Measurements from ENCODE around the gene OPTN. TPM values are rescaled to one million over a fixed set of nuclear protein-coding genes. Genes with fewer than 3 reads are reported as not detected.
A peak's percentile ranks its signal among the peaks of the same experiment; 100 is the strongest.
"Not testable (repeated sequence)": the region's sequence is repeated elsewhere in the genome, so short reads cannot be mapped to it uniquely, and the experiment has no call there.

The OPTN gene
- total RNA-seq, 1 experiment from 2014 or later, result 52.0 TPM

- no peaks in the 10 kb centered on the region for H3K36me3 ChIP-seq
- H3K9me3 ChIP-seq (replicated peaks), result peaks cover 5% of the 10 kb centered on the region
- no peak overlapping the region for H3K4me3 ChIP-seq
- H3K27me3 ChIP-seq (replicated peaks), result no peaks in the 10 kb centered on the region
- H3K27ac ChIP-seq, result peak overlapping the region; percentile 58; the same call in 1 of the 2 replicates
- peaks cover 2% of the 10 kb centered on the region; the same call in 1 of the 2 replicates for H3K4me1 ChIP-seq (replicated peaks)
- peak; percentile 55 for DNase-seq (ENCODE audit: low read depth in 1 of 2, low spot score in 2 of 2)
Measured at GRCh38 chr10:13078912-13079775, 20.8 kb upstream of the OPTN start.

DNA sequence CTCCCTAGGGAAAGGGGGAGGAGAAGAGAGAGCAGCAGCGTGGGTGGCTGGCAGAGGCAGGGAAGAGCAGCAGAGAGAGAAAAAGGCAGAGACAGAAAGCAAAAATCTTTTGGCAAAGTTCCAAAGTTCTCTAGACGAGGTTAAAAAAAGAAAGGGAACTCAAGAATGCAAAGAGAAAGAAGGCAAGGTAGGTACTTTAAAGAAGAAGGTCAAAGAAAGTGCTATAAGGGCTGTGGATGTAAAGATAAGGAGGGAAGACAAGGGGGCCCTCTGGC lies 20.2 kb upstream of the OPTN start:
- no peak for DNase-seq (ENCODE audit: low read depth in 1 of 2, low spot score in 2 of 2)
- H3K36me3 ChIP-seq, result no peaks in the 10 kb centered on the region
- H3K4me3 ChIP-seq, result no peak overlapping the region
- H3K27me3 ChIP-seq (replicated peaks), result no peaks in the 10 kb centered on the region
- H3K4me1 ChIP-seq (replicated peaks), result peaks cover 2% of the 10 kb centered on the region; the same call in 1 of the 2 replicates
- peak overlapping the region; percentile 58; the same call in 1 of the 2 replicates for H3K27ac ChIP-seq
- H3K9me3 ChIP-seq (replicated peaks), result peaks cover 9% of the 10 kb centered on the region

GRCh38 chr10:13080643-13081042 lies 19.3 kb upstream of the OPTN start:
- no peak overlapping the region for H3K4me3 ChIP-seq
- peaks cover 11% of the 10 kb centered on the region for H3K9me3 ChIP-seq (replicated peaks)
- H3K27ac ChIP-seq, result no peak overlapping the region
- peaks cover 2% of the 10 kb centered on the region; the same call in 1 of the 2 replicates for H3K4me1 ChIP-seq (replicated peaks)
- DNase-seq (ENCODE audit: low read depth in 1 of 2, low spot score in 2 of 2), result no peak
- no peaks in the 10 kb centered on the region for H3K27me3 ChIP-seq (replicated peaks)
- no peaks in the 10 kb centered on the region for H3K36me3 ChIP-seq

GRCh38 chr10:13083700-13084099 lies 16.3 kb upstream of the OPTN start:
- not testable (repeated sequence) for H3K4me3 ChIP-seq; DNase-seq (ENCODE audit: low read depth in 1 of 2, low spot score in 2 of 2); H3K27ac ChIP-seq; H3K27me3 ChIP-seq (replicated peaks); H3K36me3 ChIP-seq; H3K4me1 ChIP-seq (replicated peaks)
- peaks cover 11% of the 10 kb centered on the region for H3K9me3 ChIP-seq (replicated peaks)

DNA sequence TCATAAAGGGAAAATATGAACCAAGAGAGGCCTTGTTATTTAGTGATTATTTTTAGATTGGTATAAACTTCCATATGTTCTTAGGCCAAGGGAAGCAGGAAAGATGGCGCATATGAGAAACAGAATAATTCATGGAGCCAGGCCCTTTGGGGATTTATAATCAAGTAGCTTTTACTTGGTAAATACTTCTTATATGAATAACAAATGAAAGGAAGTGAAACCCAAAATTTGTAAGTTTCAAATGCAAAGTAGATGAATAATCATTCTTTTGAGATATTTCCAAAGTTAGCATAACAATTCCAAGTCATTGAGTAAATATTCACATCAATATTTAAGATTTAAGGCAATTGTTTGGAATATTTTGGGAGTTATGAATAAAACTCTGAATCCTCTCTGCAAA lies 13.9 kb upstream of the OPTN start:
- peaks cover 10% of the 10 kb centered on the region for H3K4me1 ChIP-seq (replicated peaks)
- no peak overlapping the region for H3K27ac ChIP-seq
- H3K36me3 ChIP-seq, result no peaks in the 10 kb centered on the region
- H3K27me3 ChIP-seq (replicated peaks), result no peaks in the 10 kb centered on the region
- no peak overlapping the region for H3K4me3 ChIP-seq
- H3K9me3 ChIP-seq (replicated peaks), result peaks cover 7% of the 10 kb centered on the region
- DNase-seq (ENCODE audit: low read depth in 1 of 2, low spot score in 2 of 2), result no peak

DNA sequence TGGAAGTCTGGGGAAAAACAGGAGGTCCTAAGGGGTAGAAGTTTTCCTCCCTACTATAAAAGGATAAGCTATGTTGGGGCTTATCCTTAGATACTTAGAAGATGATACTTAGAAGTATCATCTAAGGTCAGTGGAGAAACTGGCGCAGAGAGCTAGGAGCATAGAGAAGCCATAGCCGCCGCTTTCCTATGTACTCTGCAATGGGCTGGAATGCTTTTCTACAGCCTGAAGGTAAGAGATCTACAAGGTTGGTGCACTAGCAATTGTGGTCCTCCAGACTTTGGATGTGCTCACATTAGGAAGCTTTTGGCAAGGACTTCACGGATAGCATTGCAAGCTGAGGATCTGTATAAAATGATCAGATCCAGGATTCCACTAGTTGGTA lies 12.4 kb upstream of the OPTN start:
- H3K4me1 ChIP-seq (replicated peaks), result peaks cover 10% of the 10 kb centered on the region
- H3K9me3 ChIP-seq (replicated peaks), result peaks cover 7% of the 10 kb centered on the region
- H3K27me3 ChIP-seq (replicated peaks), result no peaks in the 10 kb centered on the region
- no peak for DNase-seq (ENCODE audit: low read depth in 1 of 2, low spot score in 2 of 2)
- no peaks in the 10 kb centered on the region for H3K36me3 ChIP-seq
- H3K27ac ChIP-seq, result no peak overlapping the region
- H3K4me3 ChIP-seq, result no peak overlapping the region

- Histone ChIP-seq H3K4me3 (no peak overlapping the region), H3K9me3 (replicated peaks) (peaks cover 7% of the 10 kb centered on the region), H3K4me1 (replicated peaks) (peaks cover 10% of the 10 kb centered on the region), H3K27ac (no peak overlapping the region), H3K27me3 (replicated peaks) (no peaks in the 10 kb centered on the region), H3K36me3 (no peaks in the 10 kb centered on the region)
- peak in 1 of 2 experiments; percentile 20 for DNase-seq (ENCODE audit: low read depth in 1 of 2, low spot score in 2 of 2)
Measured at GRCh38 chr10:13087986-13088618, 11.9 kb upstream of the OPTN start.

DNA sequence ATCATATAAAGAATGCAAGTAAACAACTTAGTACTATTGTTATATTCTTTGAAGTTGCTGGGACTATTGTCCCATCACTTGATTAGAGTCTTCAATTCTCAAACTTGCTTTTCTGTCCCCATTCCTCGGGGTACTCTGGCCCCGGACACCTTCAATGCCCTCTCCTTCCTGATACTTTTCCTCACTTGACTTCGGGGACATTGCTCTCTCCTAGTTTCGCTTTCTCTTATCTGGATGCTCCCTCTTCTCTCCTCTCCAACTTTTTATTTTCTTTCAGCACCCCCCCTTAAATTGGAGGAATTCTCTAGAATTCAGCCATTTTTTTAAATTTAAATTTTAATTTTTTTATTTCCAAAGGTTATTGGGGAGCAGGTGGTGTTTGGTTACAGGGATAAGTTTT lies 10.6 kb upstream of the OPTN start:
- no peak overlapping the region for H3K27ac ChIP-seq

DNA sequence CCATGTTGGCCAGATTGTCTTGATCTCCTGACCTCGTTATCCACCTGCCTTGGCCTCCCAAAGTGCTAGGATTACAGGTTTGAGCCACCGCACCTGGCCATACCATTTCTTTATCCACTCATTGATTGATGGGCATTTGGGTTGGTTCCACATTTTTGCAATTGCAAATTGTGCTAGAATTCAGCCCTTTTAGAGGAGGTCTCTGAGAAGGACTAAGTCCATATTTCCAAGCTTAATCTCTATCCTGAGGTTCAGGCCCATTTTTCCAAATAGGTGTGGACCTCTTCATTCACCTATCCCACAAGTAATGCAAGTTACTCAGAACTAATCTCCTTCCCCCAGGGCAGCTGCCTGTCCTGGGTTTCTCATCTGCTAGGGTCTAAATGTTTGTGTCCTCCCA lies 9.7 kb upstream of the OPTN start:
- H3K4me3 ChIP-seq, result no peak overlapping the region
- no peak for DNase-seq (ENCODE audit: low read depth in 1 of 2, low spot score in 2 of 2)
- H3K4me1 ChIP-seq (replicated peaks), result peaks cover 17% of the 10 kb centered on the region
- H3K9me3 ChIP-seq (replicated peaks), result no peaks in the 10 kb centered on the region
- H3K27ac ChIP-seq, result no peak overlapping the region
- no peaks in the 10 kb centered on the region for H3K27me3 ChIP-seq (replicated peaks)
- H3K36me3 ChIP-seq, result no peaks in the 10 kb centered on the region

More for the DNA sequence above, 10.6 kb upstream of the OPTN start:
- Histone ChIP-seq H3K4me1 (replicated peaks) (peaks cover 10% of the 10 kb centered on the region), H3K9me3 (replicated peaks) (peaks cover 6% of the 10 kb centered on the region), H3K27me3 (replicated peaks) (no peaks in the 10 kb centered on the region), H3K36me3 (no peaks in the 10 kb centered on the region), H3K4me3 (no peak overlapping the region)
- DNase-seq (ENCODE audit: low read depth in 1 of 2, low spot score in 2 of 2), result no peak

- no peak for DNase-seq (ENCODE audit: low read depth in 1 of 2, low spot score in 2 of 2)
- no peak overlapping the region for H3K27ac ChIP-seq
- no peaks in the 10 kb centered on the region for H3K9me3 ChIP-seq (replicated peaks)
Measured at GRCh38 chr10:13091801-13092200, 8.2 kb upstream of the OPTN start.

GRCh38 chr10:13092291-13093102 lies 7.5 kb upstream of the OPTN start:
- no peaks in the 10 kb centered on the region for H3K27me3 ChIP-seq (replicated peaks)
- DNase-seq (ENCODE audit: low read depth in 1 of 2, low spot score in 2 of 2), result no peak
- peaks cover 22% of the 10 kb centered on the region for H3K4me1 ChIP-seq (replicated peaks)
- H3K36me3 ChIP-seq, result no peaks in the 10 kb centered on the region
- no peak overlapping the region for H3K4me3 ChIP-seq
- no peaks in the 10 kb centered on the region for H3K9me3 ChIP-seq (replicated peaks)
- H3K27ac ChIP-seq, result no peak overlapping the region

More at GRCh38 chr10:13091801-13092200, 8.2 kb upstream of the OPTN start:
- H3K36me3 ChIP-seq, result no peaks in the 10 kb centered on the region
- peaks cover 24% of the 10 kb centered on the region for H3K4me1 ChIP-seq (replicated peaks)
- H3K27me3 ChIP-seq (replicated peaks), result no peaks in the 10 kb centered on the region
- no peak overlapping the region for H3K4me3 ChIP-seq

DNA sequence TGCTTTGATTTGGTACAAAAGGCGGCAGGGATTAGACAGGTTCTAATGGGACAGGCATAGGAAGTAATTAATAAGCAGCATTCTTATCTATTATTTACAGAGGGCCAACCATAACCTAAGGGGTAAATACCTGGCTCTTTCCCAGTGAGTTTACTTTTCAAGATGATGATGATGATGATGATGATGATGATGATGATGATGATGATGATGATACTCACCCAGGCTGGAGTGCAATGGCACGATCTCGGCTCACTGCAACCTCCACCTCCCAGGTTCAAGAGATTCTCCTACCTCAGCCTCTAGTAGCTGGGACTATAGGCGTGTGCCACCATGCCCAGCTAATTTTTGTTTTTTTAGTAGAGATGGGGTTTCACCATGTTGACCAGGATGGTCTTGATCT lies 5.9 kb upstream of the OPTN start:
- not testable (repeated sequence) for H3K27me3 ChIP-seq (replicated peaks); DNase-seq (ENCODE audit: low read depth in 1 of 2, low spot score in 2 of 2); H3K36me3 ChIP-seq; H3K9me3 ChIP-seq (replicated peaks); H3K4me3 ChIP-seq; H3K27ac ChIP-seq
- peaks cover 19% of the 10 kb centered on the region for H3K4me1 ChIP-seq (replicated peaks)

- no peaks in the 10 kb centered on the region for H3K9me3 ChIP-seq (replicated peaks)
- no peak for DNase-seq (ENCODE audit: low read depth in 1 of 2, low spot score in 2 of 2)
- H3K27me3 ChIP-seq (replicated peaks), result no peaks in the 10 kb centered on the region
- H3K4me1 ChIP-seq (replicated peaks), result peaks cover 19% of the 10 kb centered on the region
- no peak overlapping the region for H3K4me3 ChIP-seq
- no peak overlapping the region for H3K27ac ChIP-seq
- peaks cover 2% of the 10 kb centered on the region for H3K36me3 ChIP-seq
Measured at GRCh38 chr10:13095094-13095493, 4.9 kb upstream of the OPTN start.

GRCh38 chr10:13095929-13096328 lies 4.0 kb upstream of the OPTN start:
- peaks cover 19% of the 10 kb centered on the region for H3K4me1 ChIP-seq (replicated peaks)
- no peaks in the 10 kb centered on the region for H3K9me3 ChIP-seq (replicated peaks)
- peaks cover 6% of the 10 kb centered on the region for H3K36me3 ChIP-seq
- no peak overlapping the region for H3K4me3 ChIP-seq
- H3K27ac ChIP-seq, result no peak overlapping the region
- no peaks in the 10 kb centered on the region for H3K27me3 ChIP-seq (replicated peaks)
- no peak for DNase-seq (ENCODE audit: low read depth in 1 of 2, low spot score in 2 of 2)
